OCI-LY7 (cell line): ENCODE results near the gene IKZF3. TPM values are rescaled to one million over a fixed set of nuclear protein-coding genes. Genes with fewer than 3 reads are reported as not detected.

Experiments used
- BruUV-seq: library from RNA; stranded (reverse); fragments of 400-500 nt; replicated peaks from 2 replicates; lab custom pipeline; 2021; lab: Mats Ljungman, UMichigan
- CTCF ChIA-PET: fragments of 300-600 bp; sonication (Branson Sonifier 250); formaldehyde crosslinking; loops from one replicate; lab custom pipeline; 2022; ENCODE audit warnings: antibody characterized with exemption; ENCODE audit not compliant: unreplicated experiment; lab: Charles Lee
- POLR2A ChIA-PET: fragments of 300-600 bp; sonication (Branson Sonifier 250); formaldehyde crosslinking; loops from one replicate; lab custom pipeline; 2022; ENCODE audit warnings: antibody characterized with exemption; lab: Charles Lee
- DNase-seq: peaks from one replicate; pipeline ENCODE4 v3.0.0-alpha.2; 2015; ENCODE audit warnings: low spot score
- H2AFZ ChIP-seq: fragments of 200-600 bp; sonication (generic), shearing (Covaris generic); 2 replicates; pipeline ENCODE4 v1.6.1; 2014; ENCODE audit warnings: mild to moderate bottlenecking, antibody characterized with exemption, low read length, moderate library complexity
- H3K27ac ChIP-seq: fragments of 200-600 bp; sonication (generic); 2 replicates; pipeline ENCODE4 v1.5.1; 2014; ENCODE audit warnings: mixed run types, low read depth, mild to moderate bottlenecking, moderate library complexity, low read length, inconsistent platforms; ENCODE audit not compliant: poor library complexity, severe bottlenecking
- H3K36me3 ChIP-seq: fragments of 200-600 bp; sonication (generic); 2 replicates; pipeline ENCODE4 v1.6.1; 2014; ENCODE audit warnings: mild to moderate bottlenecking, antibody characterized with exemption, low read length, moderate library complexity, mixed read lengths; ENCODE audit not compliant: insufficient read depth
- H3K4me1 ChIP-seq: fragments of 200-600 bp; sonication (generic); 2 replicates; pipeline ENCODE4 v1.5.1; 2014; ENCODE audit warnings: mild to moderate bottlenecking, low read length; ENCODE audit not compliant: insufficient read depth, poor library complexity, severe bottlenecking
- H3K4me2 ChIP-seq: fragments of 200-600 bp; sonication (generic); 2 replicates; pipeline ENCODE4 v1.6.1; 2014; ENCODE audit warnings: mild to moderate bottlenecking, low read length
- H3K4me3 ChIP-seq: fragments of 200-600 bp; sonication (generic); 2 replicates; pipeline ENCODE4 v1.5.1; 2014; ENCODE audit warnings: mild to moderate bottlenecking, low read depth, low read length; ENCODE audit not compliant: poor library complexity, severe bottlenecking
- H3K79me2 ChIP-seq: fragments of 200-600 bp; sonication (generic); 2 replicates; pipeline ENCODE4 v1.6.1; 2016; ENCODE audit warnings: low read depth, mild to moderate bottlenecking, low read length, moderate library complexity, mixed read lengths; ENCODE audit not compliant: insufficient read depth
- H3K9me2 ChIP-seq: fragments of 200-600 bp; sonication (generic); 2 replicates; pipeline ENCODE4 v1.6.1; 2016; ENCODE audit warnings: mild to moderate bottlenecking, low read length, mixed read lengths; ENCODE audit not compliant: insufficient read depth
- H3K9me3 ChIP-seq: fragments of 200-600 bp; sonication (generic); 2 replicates; pipeline ENCODE4 v1.6.1; 2014; ENCODE audit warnings: mild to moderate bottlenecking, mixed run types, low read length, mixed read lengths
- H4K20me1 ChIP-seq: fragments of 200-600 bp; sonication (generic); 2 replicates; pipeline ENCODE4 v1.6.1; 2014; ENCODE audit warnings: mild to moderate bottlenecking, antibody characterized with exemption, low read length, moderate library complexity, mixed read lengths; ENCODE audit not compliant: insufficient read depth
- CTCF ChIP-seq: fragments of 200-600 bp; sonication (generic); conservative IDR thresholded peaks from 2 replicates; pipeline ENCODE4 v1.5.1; 2014; ENCODE audit warnings: mild to moderate bottlenecking, antibody characterized with exemption, low read length, moderate library complexity, mixed read lengths
- EZH2phosphoT487 ChIP-seq: fragments of 200-600 bp; sonication (generic); IDR thresholded peaks from 2 replicates; pipeline ENCODE4 v1.6.1; 2018; ENCODE audit warnings: low read depth, borderline replicate concordance, mild to moderate bottlenecking, mixed run types, antibody characterized with exemption, low read length, moderate library complexity, mixed read lengths
- intact Hi-C: fragments of 100-400 bp; cut with micrococcal nuclease; formaldehyde crosslinking; loops from one replicate; pipeline ENCODE4 v1.10.0; 2022; ENCODE audit not compliant: unreplicated experiment
- total RNA-seq, 2 experiments: library from RNA; depleted of rRNA in 1 of 2; stranded (reverse); fragments of >200 nt in 1 of 2; shearing (Covaris generic) in 1 of 2; gene quantifications; 2 replicates each; pipeline ENCODE4 v1.2.3, GENCODE V29; 2014 to 2022

Gene IKZF3
- total RNA-seq, 2 experiments from 2014 or later: 54.7 to 134 TPM

GRCh38 chr17:39756380-39757079 is 107.6 kb downstream of the IKZF3 start:
- peak; percentile 33; the same call in 1 of the 2 replicates for TF ChIP-seq CTCF
- TF ChIP-seq EZH2phosphoT487: no peak
- H4K20me1 ChIP-seq: no peaks in the 10 kb centered on the region
- H3K9me3 ChIP-seq: no peaks in the 10 kb centered on the region
- H3K4me3 ChIP-seq: peak overlapping the region; percentile 67
- peaks cover 90% of the 10 kb centered on the region for H3K4me1 ChIP-seq
- ChIA-PET CTCF (interaction anchor here (0.6 kb wide), 1 partner anchor 88 kb away, joined by 3 read pairs; no protein-coding TSS in a partner anchor), POLR2A (interaction anchor here (0.6 to 3.8 kb wide), 11 partner anchors 10 to 202 kb away, joined by 3 to 27 read pairs (median 3); no protein-coding TSS in a partner anchor)
- peak overlapping the region; percentile 99 for H3K27ac ChIP-seq
- peak overlapping the region; percentile 94 for H3K4me2 ChIP-seq
- intact Hi-C loops: loop anchor here (1.0 to 10.0 kb wide), 5 partner anchors 20 to 302 kb away; partner anchors contain the start of gene MED1
- peaks cover 31% of the 10 kb centered on the region; the same call in 1 of the 2 replicates for H3K79me2 ChIP-seq
- peaks cover 19% of the 10 kb centered on the region for H3K36me3 ChIP-seq
- DNase-seq: peak; percentile 89
- no TSS peak for BruUV-seq
- no peak overlapping the region for H2AFZ ChIP-seq
- no peaks in the 10 kb centered on the region for H3K9me2 ChIP-seq

GRCh38 chr17:39755554-39756379 is 108.3 kb downstream of the IKZF3 start:
- no peaks in the 10 kb centered on the region for H3K9me2 ChIP-seq
- H4K20me1 ChIP-seq: no peaks in the 10 kb centered on the region
- H3K27ac ChIP-seq: peak overlapping the region; percentile 99
- H3K4me3 ChIP-seq: peak overlapping the region; percentile 67
- peak; percentile 96 for DNase-seq
- H3K4me1 ChIP-seq: peaks cover 84% of the 10 kb centered on the region
- BruUV-seq: no TSS peak
- TF ChIP-seq EZH2phosphoT487 (no peak), CTCF (no peak)
- no peaks in the 10 kb centered on the region for H3K9me3 ChIP-seq
- H2AFZ ChIP-seq: no peak overlapping the region
- ChIA-PET POLR2A (interaction anchor here (0.5 to 3.8 kb wide), 13 partner anchors 9 to 203 kb away, joined by 3 to 27 read pairs (median 3); no protein-coding TSS in a partner anchor), CTCF (interaction anchor here (0.6 to 1.0 kb wide), 3 partner anchors 25 to 134 kb away, joined by 3 to 5 read pairs (median 3); no protein-coding TSS in a partner anchor)
- peaks cover 13% of the 10 kb centered on the region for H3K36me3 ChIP-seq
- intact Hi-C loops: loop anchor here (1.0 to 10.0 kb wide), 5 partner anchors 21 to 301 kb away; partner anchors contain the start of gene MED1
- H3K79me2 ChIP-seq: peaks cover 24% of the 10 kb centered on the region; the same call in 1 of the 2 replicates
- H3K4me2 ChIP-seq: peak overlapping the region; percentile 94
